Pulmonary artery endothelial cell (primary cell): ENCODE measurements around the gene MTHFD1. TPM values are rescaled to one million over a fixed set of nuclear protein-coding genes. Genes with fewer than 3 reads are reported as not detected.
A peak's percentile ranks its signal among the peaks of the same experiment; 100 is the strongest.

Experiments used
- DNase-seq: peaks from one replicate; pipeline ENCODE4 v3.0.0-alpha.2; 2011; ENCODE audit warnings: low read depth, low spot score
- total RNA-seq: library from RNA; depleted of rRNA; stranded (reverse); fragments of >200 nt; gene quantifications from 2 replicates; pipeline ENCODE4 v1.2.3, GENCODE V29; 2014

MTHFD1 gene
- total RNA-seq, 1 donor from 2014 or later, result 64.4 TPM

- no peak for DNase-seq
These were observed 17.1 kb downstream of the MTHFD1 start for GRCh38 chr14:64405295-64405694.

GRCh38 chr14:64407329-64407728 is 19.2 kb downstream of the MTHFD1 start:
- no peak for DNase-seq

- no peak for DNase-seq
These were observed 21.2 kb downstream of the MTHFD1 start for GRCh38 chr14:64409126-64409920.

- no peak for DNase-seq
These were observed 22.1 kb downstream of the MTHFD1 start for GRCh38 chr14:64410084-64410774.

- DNase-seq, result no peak
These were observed 22.8 kb downstream of the MTHFD1 start for GRCh38 chr14:64411001-64411400.

- no peak for DNase-seq
These were observed 24.1 kb downstream of the MTHFD1 start for GRCh38 chr14:64412237-64412636.

- DNase-seq, result no peak
These were observed 28.3 kb downstream of the MTHFD1 start for GRCh38 chr14:64416348-64416932.

- no peak for DNase-seq
These were observed 29.1 kb downstream of the MTHFD1 start for GRCh38 chr14:64417055-64417770.

GRCh38 chr14:64417771-64418125 is 29.6 kb downstream of the MTHFD1 start:
- DNase-seq, result no peak

- no peak for DNase-seq
These were observed 30.9 kb downstream of the MTHFD1 start for GRCh38 chr14:64419003-64419402.

- no peak for DNase-seq
These were observed 33.0 kb downstream of the MTHFD1 start for GRCh38 chr14:64421166-64421565.

- no peak for DNase-seq
These were observed 33.9 kb downstream of the MTHFD1 start for GRCh38 chr14:64422005-64422404.

- DNase-seq, result no peak
These were observed 34.6 kb downstream of the MTHFD1 start for GRCh38 chr14:64422756-64423155.

- no peak for DNase-seq
These were observed 35.8 kb downstream of the MTHFD1 start for GRCh38 chr14:64423987-64424386.

- no peak for DNase-seq
These were observed 46.4 kb downstream of the MTHFD1 start for GRCh38 chr14:64434528-64434927.

GRCh38 chr14:64438181-64438841 is 50.2 kb downstream of the MTHFD1 start:
- peak; percentile 19 for DNase-seq

GRCh38 chr14:64439141-64439540 is 51.0 kb downstream of the MTHFD1 start:
- no peak for DNase-seq

GRCh38 chr14:64440494-64440893 is 52.3 kb downstream of the MTHFD1 start:
- no peak for DNase-seq

- no peak for DNase-seq
These were observed 54.3 kb downstream of the MTHFD1 start for GRCh38 chr14:64442300-64442988.

GRCh38 chr14:64444140-64444539 is 56.0 kb downstream of the MTHFD1 start:
- DNase-seq, result no peak
